Stimulated activated CD8-positive, alpha-beta memory T cell treated with anti-CD3 and anti-CD28 coated beads, Interleukin-7, amount 100 ng/mL, for 1 hour (primary cell): ENCODE results near the gene LY6G5B.

Source experiments
- DNase-seq, 2 donors: peaks; one replicate each; pipeline ENCODE4 v3.0.0-alpha.2; 2020; ENCODE audit warnings: low read depth in 2 of 2

The LY6G5B gene

GRCh38 chr6:31715022-31715958 lies 45.5 kb downstream of the LY6G5B start, which contains the start of gene LY6G6D:
Gene LY6G6D, plus strand, starts transcription at chr6:31715348. Its CDS starts 8 bp downstream, at chr6:31715356.
- DNase-seq, result no peak

DNA sequence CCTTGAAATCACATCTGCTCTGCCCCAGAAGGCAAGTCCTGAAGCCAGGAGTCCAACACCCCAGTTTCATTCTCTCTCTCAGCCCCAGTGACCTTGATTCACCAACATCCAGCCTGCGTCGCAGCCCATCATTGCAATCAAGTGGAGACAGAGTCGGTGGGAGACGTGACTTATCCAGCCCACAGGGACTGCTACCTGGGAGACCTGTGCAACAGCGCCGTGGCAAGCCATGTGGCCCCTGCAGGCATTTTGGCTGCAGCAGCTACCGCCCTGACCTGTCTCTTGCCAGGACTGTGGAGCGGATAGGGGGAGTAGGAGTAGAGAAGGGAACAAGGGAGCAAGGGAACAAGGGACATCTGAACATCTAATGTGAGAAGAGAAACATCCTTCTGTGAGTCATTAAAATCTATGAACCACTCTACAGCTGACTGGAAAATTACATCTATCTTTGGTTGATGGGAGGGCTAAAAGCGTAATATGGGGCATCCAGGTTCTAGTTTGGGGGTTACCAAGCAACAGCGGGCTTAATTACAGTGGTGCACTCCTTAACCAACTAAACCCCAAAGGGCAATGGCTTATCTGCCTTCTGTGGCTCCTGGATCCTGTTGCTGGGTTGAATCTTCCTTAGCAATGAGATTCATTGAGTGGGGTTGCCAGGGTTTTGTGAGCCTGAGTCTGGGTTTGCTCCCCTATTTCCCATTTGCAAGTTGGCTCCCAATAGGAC lies 47.9 kb downstream of the LY6G5B start:
- DNase-seq, result no peak

- no peak for DNase-seq
Measured at GRCh38 chr6:31718265-31718664, 48.5 kb downstream of the LY6G5B start.

DNA sequence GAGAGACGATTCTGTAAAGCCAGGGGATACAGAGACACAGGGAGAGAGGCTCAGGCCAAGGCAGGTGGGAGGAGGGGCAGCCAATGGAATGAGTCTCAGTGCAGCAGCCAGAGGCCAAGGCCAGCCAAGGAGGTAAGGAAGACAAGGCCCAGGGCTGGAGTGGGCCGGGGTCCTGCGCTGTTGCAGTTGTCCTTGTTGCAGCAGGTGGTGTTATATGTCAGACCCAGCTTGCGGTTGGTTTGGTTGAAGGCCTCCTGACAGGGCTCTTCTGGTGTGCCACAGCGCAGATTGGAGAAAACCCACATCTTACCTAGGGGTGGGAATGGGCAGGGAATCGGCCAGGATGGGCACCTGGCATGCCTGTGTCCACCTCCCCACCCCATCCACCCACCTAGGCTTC lies 49.2 kb downstream of the LY6G5B start:
- DNase-seq, result no peak

DNA sequence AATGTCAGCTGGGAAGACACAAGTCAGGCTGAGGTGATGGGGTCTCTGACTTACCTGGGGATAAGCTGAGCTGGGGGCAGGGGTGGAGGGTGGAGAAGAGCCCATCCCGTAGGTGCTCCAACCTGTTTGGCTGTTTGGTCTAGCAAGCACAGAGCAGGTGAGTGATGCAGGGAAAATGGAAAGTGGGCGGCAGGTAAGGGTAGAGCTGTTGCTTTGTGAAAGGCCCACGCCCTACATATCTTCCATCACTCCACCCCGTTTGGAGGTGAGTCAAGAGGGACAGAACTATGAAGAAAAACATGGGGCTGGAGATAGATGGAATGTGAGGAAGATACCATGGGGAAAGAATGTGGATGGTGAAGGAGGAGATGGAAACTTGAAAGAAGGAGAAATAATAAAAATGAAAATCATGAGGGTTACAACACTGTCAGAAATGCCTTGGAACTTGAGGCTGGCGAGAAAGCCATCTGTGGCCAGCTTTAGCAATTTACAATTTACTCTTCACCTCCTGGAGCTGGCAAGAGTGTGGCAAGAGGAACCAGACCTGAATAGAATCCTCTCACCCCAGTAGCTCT lies 50.5 kb downstream of the LY6G5B start:
- DNase-seq, result no peak

DNA sequence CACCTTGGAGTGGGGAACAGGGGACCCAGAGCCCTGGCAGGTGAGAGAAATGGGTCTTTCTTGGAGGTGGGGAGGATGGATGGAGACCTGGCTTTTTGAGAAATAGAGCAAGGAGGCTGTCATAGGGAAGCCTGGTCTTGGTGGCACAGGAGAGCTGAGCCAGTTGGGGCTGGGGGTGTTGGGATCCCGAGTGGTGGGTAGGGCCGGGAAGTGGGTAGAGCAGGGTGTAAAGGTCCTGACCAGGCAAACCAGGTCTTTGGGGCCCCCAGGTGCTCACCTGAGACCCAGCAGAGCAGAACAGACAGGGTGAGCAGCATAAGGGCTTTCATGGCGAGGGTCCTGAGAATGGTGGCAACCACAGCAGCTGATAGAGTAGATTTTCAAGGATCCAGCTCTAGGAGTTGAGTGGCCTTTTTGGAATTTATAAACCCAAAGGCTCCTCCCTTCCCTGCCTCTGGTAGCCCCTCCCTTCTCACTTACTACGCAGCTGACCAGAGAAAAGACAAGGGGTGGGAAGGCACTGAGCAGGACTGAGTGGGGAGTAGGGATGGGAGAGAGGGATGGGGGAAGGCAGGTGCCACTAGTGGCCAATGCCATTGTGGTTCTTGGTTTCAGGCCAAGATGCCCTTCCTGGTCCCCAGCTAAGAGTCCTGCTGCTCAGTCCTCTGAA lies 51.7 kb downstream of the LY6G5B start, which contains the start of gene LY6G6C:
Gene LY6G6C (minus strand): TSS at position 396 of the 670 bp plus-strand sequence. CDS start 67 bp downstream, at position 329.
- no peak for DNase-seq

DNA sequence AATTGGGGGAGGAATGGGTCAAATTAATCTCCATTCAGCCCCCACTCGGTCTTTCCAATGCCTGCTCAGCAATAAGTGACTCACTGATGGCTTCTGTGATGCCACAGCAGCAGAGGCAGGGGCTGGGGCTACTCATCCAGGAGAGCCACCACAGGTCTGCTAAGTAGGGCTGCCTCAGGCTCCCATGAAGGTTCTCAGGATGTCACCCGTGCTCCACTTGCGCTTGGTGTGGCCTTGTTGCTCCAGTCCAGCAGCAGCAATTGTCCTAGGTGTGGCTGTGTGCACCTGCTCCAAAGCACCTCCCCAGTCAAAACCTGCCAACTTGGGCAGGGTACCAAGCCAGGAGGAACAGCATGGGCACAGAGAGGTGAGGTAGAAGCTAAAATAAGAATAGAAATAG lies 52.4 kb downstream of the LY6G5B start:
- DNase-seq, result no peak
